NCI-H1092 treated with DMSO at 0.1 percent for 48 hours (cell line): Measurements from ENCODE around the gene ACOX2.
A peak's percentile ranks its signal among the peaks of the same experiment; 100 is the strongest.

Experiments used
- DNase-seq: peaks from one replicate; lab custom pipeline; 2025; lab: John Stamatoyannopoulos, UW

Gene ACOX2

DNA sequence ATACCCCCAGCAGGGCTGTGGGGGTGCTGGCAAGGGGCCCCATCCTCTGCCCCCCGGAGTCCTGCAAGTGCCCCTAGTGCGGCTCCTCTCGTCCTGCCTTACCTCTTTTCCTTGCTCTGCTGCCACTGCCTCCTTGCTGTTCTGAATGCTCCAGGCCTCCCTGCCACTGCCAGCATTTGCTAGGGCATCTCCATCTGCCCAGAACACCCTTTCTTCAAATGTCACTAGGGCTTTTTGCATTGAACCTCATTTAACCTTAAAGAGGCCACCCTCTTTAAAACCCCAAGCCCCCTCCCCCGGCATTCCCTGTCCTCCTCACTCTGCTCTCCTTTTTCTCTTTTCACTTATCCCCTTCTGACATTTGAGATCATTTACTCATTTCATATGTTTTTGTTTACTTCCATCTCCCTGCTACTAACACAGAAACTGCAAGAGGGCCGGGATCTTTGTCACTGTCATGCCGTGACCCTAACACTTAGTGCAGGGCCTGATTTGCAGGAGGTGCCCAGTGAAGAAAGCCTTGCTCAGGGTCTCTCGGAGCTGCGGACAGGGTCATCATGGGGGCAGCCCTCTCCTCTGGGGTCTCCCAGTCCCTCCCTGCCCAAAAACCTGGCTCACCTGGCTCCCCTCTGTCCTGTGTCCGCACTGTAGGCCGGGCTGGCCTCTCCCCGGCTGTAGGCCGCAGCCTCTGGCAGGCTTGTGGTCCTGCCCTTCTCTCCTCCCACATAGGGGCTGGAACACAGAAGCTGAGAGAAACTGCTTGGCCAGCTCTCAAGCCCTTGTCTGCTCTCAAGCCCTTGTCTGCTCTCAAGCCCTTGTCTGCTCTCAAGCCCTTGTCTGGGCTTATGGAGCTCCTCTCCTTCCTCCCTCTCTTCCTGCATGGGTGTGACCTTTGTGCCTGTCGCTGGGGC lies at the start of gene ACOX2:
TSS of gene ACOX2 (minus strand) at position 690 of the 911 bp plus-strand sequence. CDS start 2,084 bp downstream, outside the sequence.
- no peak for DNase-seq

DNA sequence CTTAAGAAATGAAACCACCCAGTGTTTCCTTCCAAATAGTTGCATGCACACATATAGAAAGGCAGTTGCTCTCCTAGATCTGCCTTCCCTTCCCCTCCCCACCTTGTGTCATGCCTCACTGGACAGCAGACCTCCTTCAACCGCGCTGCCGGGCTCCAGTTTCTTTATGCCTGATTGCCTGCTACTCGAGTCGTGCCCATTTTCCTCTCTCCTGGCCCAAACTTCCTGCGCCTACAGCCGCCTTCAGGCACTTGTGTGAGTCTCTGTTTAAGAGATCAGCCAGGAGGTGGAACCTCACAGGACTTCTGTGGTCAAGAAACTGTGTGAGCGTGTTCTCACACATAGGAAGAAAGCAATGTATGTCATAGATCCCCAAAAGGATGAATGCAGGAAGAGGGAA lies 49.0 kb upstream of the ACOX2 start:
- peak; percentile 52 for DNase-seq

DNA sequence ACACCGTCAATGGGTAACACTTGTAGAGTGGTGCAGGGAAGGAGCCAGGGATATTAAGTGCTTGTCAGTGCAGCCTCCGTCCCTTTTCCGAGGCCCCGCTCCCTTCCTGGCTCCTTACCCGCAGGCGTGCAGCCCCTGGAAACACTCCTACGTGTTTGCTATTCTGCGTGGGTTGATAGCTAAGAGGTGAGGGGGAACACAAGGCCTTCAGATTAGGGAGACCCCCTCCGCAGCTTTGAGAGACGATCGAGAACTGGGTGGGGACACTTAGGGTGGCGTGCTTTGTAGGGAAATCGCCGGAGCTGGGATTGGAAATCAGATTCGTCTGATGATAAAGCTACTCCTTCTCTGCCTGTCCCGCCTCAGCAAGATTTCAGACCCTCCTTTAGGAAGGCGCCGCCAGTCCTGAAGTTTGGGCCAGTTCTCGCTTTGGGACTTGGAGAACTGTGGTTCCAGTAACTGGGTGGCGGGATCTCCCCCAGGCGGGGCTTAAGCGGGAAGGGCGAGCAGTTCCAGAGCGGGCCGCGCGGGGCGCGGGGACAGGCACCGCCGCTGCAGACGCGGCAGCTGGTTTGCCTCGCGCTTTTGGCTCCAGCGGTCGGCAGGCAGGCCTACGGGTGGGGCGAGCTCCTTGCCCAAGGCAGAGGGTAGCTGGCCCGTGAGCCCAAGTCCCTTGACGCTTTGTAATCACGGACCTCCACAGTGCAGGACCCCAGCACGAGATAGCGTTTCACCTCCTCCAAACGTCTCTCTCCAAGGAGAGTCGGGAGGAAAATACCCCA lies 48.2 kb upstream of the ACOX2 start:
- DNase-seq: peak; percentile 68

DNA sequence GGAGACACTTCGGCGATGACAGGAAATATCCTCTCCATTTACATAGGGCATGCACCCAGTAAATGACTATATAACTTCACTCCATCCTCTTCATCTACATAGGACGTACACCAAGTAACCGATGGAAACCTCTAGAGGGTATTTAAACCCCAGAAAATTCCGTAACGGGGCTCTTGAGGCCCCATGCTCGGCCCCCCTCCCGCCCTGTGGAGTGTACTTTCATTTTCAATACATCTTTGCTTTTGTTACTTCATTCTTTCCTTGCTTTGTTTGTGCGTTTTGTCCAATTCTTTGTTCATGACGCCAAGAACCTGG lies 47.7 kb upstream of the ACOX2 start:
- DNase-seq: no peak

DNA sequence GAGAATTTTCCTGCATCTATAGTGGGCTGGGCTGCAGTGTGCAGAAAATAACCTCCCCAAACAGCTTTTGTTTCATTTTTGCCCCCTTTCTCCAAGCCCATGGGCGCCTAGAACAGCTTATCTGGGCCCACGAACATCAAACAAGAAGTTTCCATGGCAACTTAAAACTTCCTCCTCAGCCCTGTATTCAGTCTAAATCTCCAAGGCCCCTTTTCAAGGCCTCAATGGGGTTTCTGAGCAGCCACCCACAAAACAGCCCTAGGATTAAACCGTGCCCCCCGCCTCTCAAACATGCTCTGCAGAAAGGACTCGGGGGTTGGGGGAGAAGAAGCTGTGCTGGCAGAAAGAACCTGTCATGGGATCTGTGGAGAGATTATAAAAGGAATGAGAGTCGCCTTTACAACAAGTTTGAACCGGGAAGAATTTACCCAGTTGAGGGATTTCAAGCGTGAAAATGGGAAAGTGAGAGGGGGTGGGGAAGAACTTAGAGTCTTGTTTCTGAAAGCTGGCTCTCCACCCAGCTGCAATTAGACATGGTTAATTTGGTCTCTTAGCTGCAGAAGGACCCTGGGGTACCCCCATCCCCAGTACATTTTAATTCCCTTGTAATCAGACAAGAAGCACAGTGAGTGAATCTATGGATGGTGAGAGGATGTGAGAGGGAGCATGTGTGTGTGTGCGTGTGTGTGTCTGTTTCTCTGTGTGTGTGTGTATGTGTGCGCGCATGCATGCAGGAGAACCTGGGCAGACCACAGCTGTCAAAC lies 44.5 kb upstream of the ACOX2 start:
- no peak for DNase-seq

DNA sequence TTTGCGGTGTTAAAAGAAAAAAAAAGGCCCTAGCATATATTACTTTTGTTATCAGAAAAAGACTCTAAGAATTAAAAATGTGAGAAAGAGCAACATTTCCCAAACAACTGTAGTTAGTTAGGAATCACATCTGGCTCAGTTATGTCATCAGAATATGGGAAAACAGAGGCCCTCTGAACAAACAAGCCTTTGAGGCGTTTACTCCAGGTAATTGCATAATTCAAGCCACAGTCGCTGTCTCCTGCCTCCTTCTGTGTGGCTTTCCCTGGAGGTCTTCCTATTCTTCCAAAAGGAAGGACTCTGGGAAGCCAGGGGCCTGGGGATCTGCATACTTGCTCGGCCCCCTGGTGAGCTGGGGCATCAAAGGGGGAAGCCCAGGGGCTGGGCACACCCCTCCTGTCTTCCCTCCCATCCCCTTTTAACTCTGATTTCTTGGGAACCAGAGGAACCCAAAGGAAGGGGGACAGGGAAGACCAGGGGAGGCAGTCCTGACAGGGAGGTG lies 43.9 kb upstream of the ACOX2 start:
- DNase-seq: no peak

DNA sequence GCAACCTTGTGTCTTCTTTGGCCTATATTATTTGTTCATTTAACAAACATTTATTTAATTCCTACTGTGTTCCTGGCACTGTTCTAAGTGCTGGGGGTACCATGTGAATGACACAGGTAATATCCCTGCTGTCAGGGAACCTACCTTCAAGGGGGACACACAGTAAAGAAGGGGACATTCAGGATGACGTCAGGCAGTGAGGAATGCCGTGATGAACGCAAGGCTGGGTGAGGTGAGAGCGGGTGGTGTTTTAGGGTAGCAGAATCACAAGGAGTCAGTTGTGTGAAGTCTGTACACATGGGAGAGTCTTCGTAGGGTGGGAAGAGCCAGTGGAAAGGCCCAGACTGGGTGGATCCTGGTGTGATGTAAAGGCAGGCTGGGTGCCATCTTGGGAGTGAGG lies 41.9 kb upstream of the ACOX2 start:
- no peak for DNase-seq

DNA sequence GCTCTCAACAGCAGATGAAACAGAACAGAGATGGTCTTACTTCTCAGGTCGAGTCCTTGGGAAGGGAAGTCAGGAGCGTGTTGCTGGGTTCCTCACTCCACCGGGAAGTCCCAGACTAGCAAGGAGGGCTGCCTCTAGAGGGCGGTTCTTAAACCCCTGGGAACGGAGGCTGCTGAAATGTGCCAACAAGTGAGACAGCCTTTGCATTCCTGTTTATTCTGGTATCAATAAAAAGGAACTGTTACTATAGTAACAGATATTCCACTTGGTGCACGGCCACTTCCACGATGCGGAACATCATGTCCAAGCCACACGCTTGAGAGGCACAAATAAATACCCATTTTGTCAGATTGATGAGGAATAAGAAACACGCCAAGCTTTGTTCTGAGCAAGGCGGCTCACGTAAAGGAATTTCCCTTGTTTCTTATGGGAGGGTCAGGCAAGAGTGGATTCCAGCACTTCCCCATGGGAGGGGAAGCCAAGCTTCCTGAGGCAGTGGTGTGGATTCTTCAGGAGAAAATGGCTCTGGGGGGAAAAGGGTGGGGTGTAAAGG lies 40.4 kb upstream of the ACOX2 start, which contains the start of gene FAM107A:
TSS of gene FAM107A (minus strand) at position 123 of the 553 bp plus-strand sequence. CDS start 7,531 bp downstream, outside the sequence.
- no peak for DNase-seq

DNA sequence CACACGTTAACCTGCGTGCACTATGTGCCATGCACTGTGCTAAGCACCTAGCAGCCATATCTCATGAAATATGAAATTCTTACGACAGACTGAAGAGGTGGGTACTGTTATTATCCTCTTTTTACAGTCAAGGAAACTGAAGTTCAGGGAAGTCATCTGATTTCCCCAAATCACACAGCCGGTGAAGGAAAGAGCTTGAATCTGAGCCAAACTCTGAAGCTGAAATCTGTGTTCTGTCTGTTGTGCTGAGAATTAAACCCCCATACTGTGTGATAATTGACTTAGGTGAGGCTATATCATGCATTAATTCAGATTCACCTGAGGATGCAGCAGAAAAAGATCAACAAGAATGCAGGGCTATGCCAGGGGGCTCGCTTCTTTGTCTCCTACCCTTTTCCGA lies 39.7 kb upstream of the ACOX2 start:
- no peak for DNase-seq

DNA sequence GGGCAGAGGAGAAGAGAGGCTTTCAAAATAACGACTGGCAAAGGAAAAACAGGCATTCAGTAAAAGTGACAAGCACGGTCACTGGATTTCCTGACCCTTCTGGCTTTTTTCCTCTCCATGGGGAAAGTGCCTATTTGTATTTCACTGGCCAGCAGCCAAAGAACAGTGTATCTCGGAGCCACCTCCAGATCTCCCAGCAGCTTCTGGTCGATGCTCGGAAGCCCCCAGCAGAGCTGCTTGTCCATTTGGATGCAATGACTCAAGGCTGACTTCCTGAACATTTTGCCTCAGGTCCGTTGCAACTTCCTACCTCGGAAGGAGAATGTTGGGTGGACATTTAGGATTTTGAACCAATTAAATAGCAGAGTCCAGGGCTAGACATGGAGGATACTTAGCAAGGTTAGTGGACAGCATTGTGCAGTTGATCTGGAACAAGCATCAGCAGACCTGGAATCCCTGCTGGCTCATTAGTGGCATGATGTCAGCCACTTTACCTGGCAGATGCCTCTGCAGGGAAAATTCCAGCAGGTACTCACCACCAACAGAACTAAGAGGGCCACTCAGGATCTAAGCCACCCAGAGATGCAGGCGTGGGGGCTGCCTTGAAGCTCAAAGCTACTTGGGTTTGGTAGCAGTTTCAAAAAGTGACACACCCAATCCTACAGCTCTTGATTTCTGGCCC lies 39.1 kb upstream of the ACOX2 start:
- no peak for DNase-seq

DNA sequence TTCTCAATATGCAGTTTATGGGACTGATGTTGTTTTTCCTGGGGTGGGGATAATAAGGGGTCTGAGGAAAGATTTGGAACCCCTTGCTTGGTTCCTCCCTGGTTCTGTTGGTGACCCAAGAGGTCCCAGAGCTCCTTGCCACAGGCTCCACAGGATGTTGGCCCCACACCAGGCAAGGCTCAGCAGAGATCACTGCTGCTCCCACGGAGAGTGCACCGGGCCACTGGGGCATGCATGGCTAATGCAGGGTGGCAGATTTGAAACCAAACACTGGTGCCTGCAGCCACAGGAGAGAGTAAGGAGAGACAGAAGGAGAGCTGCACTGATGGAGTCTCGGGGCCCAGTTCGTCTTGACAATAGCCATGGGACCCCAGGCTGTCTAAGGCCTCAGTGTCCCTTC lies 37.7 kb upstream of the ACOX2 start:
- no peak for DNase-seq

DNA sequence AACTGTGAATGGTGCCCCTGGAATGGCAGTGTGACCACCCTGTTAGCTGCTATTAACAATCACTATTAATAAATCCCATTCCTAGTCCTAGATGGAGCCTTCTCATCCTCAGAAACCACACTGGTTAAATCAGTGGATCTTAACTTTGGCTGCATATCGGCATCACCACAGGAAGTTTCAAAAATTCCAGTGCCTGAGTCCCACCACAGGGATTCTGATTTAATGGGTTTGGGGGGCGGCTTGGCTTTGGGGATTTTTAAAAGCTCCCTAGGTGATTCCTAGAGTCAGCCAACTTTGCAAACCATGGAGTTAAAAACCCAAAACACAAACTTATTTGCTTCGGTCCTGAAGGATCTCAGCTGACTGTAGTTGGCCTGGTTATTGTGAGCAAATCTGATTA lies 37.1 kb upstream of the ACOX2 start:
- no peak for DNase-seq

DNA sequence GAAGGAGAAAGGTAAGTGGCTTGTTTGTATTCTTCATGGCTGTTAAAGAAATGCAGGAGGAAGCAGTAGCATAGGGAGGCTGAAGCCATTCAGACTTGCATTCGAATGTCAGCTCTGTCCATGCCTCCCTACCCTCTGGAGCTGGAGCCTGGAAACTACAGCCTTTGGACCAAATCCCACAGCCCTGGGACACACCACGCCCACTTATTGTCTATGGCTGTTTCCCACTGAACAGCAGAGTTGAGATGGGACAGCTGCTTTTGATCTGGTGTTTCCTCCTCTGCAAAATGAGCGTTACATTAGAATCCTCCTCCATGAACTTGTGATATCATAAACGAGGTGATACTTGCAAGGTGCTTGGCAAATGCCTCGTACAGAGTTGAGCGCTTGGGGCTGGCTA lies 36.6 kb upstream of the ACOX2 start:
- DNase-seq: no peak

DNA sequence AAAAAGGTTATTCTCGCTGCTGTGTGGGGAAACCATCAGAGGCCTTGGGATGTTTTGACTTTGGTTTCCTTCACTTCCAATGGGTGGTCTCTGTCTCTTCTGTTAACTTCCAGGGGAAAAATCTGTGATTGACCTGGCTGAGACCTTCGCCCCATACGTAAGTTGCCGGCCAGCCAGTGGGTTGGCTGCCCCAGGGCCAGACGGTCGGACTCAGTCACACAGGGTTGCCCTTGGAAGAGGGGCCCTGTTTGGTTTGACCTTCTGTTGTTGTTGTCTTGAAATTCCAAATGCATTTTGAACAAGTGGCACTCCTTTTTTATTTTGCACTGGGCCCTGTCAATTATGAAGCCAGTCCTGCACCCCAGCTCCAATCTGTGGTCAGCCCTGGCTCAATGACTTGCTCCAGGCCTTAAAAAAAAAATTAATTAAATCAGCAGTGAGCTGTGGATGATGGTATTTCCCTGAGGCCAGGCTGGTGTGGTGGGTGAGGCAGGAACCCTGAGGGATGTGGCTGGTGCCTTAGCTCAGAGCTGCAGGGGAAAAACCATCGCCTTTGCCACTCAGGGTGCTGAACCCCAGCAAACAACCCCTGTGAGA lies 35.7 kb upstream of the ACOX2 start:
- DNase-seq: no peak

DNA sequence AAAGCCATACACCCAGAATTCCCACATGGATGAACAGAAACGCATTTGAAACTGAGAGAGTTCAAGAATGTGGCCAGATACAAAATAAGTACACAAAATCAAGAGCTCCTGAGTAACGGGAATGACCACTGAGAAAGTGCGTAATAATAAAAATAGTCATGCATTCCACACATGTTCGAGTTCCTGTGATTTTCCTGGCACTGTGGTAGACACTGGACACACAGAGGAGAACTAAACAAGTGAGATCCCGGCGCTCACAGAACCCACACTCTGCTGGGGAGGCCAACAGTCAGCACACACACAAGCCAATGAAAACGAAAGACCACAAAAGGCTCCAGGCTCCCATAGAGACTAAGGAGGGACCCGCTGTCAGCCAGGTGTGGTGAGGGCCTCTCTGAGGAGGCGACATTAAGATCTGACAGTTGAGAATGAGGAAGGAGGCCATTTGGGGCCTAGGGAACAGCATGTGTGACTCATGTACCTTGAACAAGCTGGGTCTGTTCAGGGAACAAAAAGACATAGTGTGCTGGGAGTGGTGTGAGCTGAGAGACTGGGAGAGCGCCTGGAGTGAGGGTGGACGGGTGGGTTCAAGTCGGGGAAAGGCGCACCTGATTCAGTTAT lies 35.1 kb upstream of the ACOX2 start:
- no peak for DNase-seq

DNA sequence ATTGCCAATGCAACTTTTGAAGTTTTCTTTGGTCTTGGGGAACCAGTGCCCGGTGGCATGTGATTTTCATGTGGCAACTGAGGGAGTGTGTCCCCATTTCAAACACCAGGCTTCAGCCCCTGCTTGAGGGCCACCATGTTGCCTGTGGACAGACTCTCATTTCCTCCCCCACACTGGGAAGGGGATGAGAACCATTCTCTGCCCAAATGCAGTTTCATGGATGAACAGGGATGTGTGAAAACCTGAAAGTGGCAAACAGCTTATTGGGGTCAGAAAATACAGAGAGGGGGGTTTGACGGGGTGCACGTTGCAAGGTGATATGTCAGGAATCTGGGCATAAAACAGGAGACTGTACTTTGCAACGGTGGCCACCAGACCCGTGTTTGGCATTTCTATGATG lies 33.9 kb upstream of the ACOX2 start:
- no peak for DNase-seq

DNA sequence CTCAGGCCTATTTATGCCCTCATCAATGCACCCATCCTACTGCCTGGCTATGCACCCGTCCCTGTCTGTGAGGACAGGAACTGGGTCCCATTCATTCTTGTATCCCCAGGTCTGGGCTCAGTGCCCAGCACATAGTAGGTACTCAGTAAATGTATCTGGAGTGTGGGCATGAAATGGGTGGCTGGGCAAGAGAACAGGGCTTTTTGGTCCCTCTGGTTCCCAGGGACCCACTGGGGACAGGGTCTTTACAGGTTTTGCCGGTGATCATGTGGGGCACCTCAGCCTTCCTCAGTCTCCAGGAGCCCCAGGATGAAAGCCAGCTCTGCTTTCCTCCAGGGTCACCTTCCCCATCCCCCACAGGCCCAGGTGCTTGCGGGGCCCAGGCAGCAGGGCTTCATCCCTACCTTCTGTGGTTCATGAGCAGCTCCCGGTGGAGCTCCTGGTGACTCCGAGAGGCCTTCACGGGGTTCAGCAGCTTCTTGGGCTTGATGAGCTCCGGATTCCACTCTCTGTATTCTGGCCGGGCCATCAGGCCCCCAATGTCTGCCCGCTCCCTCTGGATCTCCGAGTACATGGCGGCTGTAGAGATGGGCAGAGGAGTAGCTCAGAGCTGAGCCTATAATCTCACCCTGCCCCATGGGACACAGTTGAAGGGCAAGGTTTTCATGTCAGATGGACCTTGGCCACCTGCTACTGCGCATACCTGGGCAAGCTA lies 32.5 kb upstream of the ACOX2 start:
- no peak for DNase-seq

DNA sequence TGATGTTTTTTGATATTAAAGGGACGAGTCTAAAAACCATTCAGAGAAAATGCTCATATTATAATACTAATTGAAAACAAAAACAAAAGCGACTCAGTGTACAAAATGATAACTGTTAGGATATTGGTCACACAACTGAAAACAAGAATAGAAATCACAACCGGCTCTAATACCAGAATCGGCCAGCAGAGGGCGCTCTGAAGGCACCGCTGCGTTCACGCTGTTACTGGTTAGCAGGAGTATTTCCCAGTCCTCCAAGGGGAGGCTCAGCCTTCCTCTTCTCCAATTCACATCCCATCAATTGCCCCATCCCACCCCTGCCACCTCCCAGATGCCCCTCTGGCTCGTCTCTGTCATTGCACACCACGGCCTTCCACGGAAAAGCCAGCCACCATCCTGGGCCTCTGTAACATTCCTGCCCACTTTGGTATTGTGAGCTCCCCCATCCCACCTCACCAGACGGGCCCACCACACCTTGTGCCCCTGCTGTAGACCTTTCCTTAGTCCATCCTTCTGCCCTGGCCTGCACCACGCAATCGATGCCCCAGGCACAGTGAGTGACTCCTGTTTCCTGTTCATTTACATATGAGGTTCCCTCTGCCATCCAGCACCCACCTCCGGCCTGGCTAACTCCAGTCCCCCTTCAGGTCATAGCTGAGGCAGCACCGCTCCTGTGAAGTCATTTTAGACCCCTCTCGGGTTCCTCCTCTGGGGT lies 31.7 kb upstream of the ACOX2 start:
- DNase-seq: peak; percentile 45

DNA sequence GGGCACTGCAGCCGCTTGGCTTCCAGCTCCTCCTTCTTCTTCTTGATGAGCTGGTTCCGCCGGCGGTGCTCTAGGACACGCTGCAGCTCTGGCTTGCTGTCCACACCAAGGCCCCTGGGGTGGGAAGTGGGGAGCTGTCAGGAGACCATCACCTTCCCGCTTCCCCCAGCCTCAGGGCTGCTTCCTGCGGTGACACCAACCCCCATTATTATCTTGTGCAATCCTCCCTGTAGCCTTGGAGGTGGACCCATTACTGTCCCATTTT lies 30.2 kb upstream of the ACOX2 start:
- no peak for DNase-seq
